HL-60 (cell line): Measurements from ENCODE around the gene NECTIN4.

ENCODE experiments used
- DNase-seq, 2 experiments: peaks; one replicate each; pipeline ENCODE4 v3.0.0-alpha.2; 2010 to 2020; ENCODE audit warnings: low read depth in 1 of 2, low spot score in 1 of 2
- H3K27ac ChIP-seq: fragments of 250-450 bp; sonication (Bioruptor Pico); replicated peaks from 2 replicates; pipeline ENCODE4 v1.5.1; 2020; ENCODE audit warnings: mild to moderate bottlenecking, moderate library complexity
- H3K27me3 ChIP-seq: fragments of 250-450 bp; sonication (Bioruptor Pico); 2 replicates; pipeline ENCODE4 v1.5.1; 2021; ENCODE audit warnings: mild to moderate bottlenecking, moderate library complexity; ENCODE audit not compliant: insufficient read depth, poor library complexity, severe bottlenecking
- H3K4me3 ChIP-seq: replicated peaks from 2 replicates; pipeline ENCODE4 v1.5.1; 2011; ENCODE audit warnings: mild to moderate bottlenecking, control low read depth, low read length; ENCODE audit not compliant: insufficient read depth
- GABPA ChIP-seq: IDR thresholded peaks from 2 replicates; pipeline ENCODE4 v1.6.1; 2012; ENCODE audit warnings: low read depth
- POLR2AphosphoS5 ChIP-seq: IDR thresholded peaks from 2 replicates; pipeline ENCODE4 v1.6.1; 2012; ENCODE audit warnings: low read depth
- SPI1 ChIP-seq: IDR thresholded peaks from 2 replicates; pipeline ENCODE4 v1.6.1; 2012; ENCODE audit warnings: low read depth, mild to moderate bottlenecking, borderline replicate concordance
- TF ChIP-seq, protein P1 (sequence below): IDR thresholded peaks from 2 replicates; pipeline ENCODE4 v1.6.1; 2012; ENCODE audit warnings: low read depth; ENCODE audit not compliant: insufficient replicate concordance
- TF ChIP-seq, protein P2 (sequence below): IDR thresholded peaks from one replicate; pipeline ENCODE4 v1.5.1; 2011; ENCODE audit warnings: low read length, control low read depth, inconsistent platforms; ENCODE audit not compliant: insufficient read depth

Gene NECTIN4

DNA sequence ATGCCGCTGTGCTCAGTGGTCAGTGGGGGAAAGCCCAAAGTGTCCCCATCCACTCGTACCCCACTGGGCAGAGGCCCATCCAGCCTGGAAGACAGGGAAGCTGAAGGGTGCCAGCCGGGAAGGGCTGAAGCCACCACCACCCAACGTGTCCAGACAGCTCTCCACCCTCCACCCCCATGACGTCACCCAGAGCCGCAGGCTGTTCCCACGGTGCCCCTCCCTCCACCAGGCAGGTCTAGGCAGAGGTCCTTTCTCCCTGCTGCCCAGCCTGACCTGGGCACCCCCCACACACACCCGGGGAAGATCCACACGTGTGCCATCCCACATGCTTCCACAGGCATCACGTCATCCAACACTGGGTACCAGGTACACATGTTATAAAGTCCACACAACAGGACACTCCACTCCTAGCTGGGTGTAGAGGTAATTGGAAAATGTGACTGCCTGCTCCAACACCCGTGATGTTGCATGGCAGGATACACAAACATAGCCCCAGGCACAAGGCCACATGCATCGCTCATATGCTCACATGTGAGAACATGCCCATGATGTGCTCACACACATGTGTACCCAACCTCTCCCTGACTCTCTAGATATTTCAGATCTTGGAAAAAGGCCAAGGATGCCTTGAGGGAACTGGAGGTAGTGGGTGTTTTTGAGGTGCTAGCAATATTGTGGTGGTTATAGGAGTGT is 14.5 kb downstream of the NECTIN4 start:
- no peak for DNase-seq
- Histone ChIP-seq H3K27me3 (no peaks in the 10 kb centered on the region), H3K4me3 (no peak overlapping the region), H3K27ac (no peak overlapping the region)
- TF ChIP-seq, protein P1, sequence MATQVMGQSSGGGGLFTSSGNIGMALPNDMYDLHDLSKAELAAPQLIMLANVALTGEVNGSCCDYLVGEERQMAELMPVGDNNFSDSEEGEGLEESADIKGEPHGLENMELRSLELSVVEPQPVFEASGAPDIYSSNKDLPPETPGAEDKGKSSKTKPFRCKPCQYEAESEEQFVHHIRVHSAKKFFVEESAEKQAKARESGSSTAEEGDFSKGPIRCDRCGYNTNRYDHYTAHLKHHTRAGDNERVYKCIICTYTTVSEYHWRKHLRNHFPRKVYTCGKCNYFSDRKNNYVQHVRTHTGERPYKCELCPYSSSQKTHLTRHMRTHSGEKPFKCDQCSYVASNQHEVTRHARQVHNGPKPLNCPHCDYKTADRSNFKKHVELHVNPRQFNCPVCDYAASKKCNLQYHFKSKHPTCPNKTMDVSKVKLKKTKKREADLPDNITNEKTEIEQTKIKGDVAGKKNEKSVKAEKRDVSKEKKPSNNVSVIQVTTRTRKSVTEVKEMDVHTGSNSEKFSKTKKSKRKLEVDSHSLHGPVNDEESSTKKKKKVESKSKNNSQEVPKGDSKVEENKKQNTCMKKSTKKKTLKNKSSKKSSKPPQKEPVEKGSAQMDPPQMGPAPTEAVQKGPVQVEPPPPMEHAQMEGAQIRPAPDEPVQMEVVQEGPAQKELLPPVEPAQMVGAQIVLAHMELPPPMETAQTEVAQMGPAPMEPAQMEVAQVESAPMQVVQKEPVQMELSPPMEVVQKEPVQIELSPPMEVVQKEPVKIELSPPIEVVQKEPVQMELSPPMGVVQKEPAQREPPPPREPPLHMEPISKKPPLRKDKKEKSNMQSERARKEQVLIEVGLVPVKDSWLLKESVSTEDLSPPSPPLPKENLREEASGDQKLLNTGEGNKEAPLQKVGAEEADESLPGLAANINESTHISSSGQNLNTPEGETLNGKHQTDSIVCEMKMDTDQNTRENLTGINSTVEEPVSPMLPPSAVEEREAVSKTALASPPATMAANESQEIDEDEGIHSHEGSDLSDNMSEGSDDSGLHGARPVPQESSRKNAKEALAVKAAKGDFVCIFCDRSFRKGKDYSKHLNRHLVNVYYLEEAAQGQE = no peak
- TF ChIP-seq POLR2AphosphoS5 = no peak
- no peak for TF ChIP-seq GABPA
- TF ChIP-seq, protein P2, sequence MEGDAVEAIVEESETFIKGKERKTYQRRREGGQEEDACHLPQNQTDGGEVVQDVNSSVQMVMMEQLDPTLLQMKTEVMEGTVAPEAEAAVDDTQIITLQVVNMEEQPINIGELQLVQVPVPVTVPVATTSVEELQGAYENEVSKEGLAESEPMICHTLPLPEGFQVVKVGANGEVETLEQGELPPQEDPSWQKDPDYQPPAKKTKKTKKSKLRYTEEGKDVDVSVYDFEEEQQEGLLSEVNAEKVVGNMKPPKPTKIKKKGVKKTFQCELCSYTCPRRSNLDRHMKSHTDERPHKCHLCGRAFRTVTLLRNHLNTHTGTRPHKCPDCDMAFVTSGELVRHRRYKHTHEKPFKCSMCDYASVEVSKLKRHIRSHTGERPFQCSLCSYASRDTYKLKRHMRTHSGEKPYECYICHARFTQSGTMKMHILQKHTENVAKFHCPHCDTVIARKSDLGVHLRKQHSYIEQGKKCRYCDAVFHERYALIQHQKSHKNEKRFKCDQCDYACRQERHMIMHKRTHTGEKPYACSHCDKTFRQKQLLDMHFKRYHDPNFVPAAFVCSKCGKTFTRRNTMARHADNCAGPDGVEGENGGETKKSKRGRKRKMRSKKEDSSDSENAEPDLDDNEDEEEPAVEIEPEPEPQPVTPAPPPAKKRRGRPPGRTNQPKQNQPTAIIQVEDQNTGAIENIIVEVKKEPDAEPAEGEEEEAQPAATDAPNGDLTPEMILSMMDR = no peak
- no peak for TF ChIP-seq SPI1

DNA sequence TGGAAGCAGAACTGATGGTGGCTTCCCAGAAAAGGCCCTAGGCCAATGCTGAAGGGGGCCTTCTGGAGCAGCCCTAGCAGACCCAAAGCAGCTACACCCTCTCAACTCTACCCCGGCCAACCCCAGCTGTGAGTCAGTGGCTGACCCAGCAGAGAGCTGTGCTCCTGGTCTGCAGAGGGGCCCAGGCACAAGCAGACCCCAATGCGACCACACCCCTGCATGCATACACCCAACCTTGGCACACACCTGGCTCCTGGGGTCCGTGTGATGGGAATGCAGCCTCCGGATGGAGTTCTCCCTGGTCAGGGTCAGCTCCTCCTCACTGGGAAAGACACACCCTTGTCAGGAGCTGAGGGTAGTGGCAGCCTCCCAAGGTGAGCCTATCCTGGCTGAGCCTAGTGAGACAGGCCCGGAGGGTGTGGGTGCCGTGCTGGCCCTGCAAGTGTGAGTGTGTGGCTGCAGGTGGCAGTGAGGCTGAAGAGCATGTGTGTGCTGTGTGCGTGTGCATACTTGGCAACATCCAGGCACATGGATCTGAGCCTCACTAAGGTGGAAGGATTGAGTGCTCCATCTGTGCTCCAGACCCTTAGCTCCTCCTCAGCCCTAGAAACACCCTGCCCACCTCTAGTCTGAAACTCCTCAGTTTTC is 15.8 kb downstream of the NECTIN4 start:
- H3K27me3 ChIP-seq = no peaks in the 10 kb centered on the region
- TF ChIP-seq GABPA (no peak), POLR2AphosphoS5 (no peak), SPI1 (no peak)
- TF ChIP-seq, protein P1 = no peak
- TF ChIP-seq, protein P2 = no peak
- H3K4me3 ChIP-seq = no peak overlapping the region
- no peak overlapping the region for H3K27ac ChIP-seq
- no peak for DNase-seq

DNA sequence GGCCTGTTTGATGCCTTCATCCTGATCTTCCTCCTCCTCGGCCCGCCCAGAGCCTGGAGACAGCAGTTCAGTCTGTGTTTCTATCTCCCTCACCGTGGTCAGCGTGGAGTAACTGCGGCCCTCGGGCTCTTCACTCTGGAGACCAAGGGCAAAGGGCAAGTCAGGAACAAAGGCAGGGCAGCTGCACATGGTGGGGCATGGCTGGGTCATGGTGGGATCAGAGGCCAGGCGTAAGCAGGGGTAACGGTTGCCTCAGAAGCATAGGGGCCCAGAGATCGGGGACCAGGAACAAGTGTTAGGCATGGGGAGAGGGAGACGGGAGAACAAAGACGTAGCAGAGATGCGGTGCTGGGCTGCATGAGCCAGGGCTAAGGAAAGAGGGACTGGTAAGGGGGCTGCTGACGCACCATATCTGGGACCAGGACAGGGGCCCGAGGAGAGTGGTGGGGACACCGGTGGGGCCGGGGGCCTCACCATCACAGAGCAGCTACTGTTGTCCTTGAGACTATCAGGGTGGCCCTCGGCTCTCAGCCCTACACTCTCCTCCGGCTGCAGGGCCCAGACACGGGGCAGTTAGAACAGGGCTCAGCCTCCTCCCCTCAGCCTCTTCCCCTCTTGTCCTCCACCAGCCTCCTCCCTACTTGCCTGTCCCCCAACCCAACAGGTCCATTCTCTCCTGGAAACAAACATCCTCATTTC is 16.5 kb downstream of the NECTIN4 start:
- TF ChIP-seq GABPA (no peak), SPI1 (no peak), POLR2AphosphoS5 (no peak)
- TF ChIP-seq, protein P2 = no peak
- TF ChIP-seq, protein P1 = no peak
- H3K27me3 ChIP-seq = no peaks in the 10 kb centered on the region
- no peak overlapping the region for H3K4me3 ChIP-seq
- H3K27ac ChIP-seq = no peak overlapping the region
- no peak for DNase-seq
